SKM-1 (cell line): Measurements from ENCODE around the gene AP1G1.
"Not testable (repeated sequence)": the region's sequence is repeated elsewhere in the genome, so short reads cannot be mapped to it uniquely, and the experiment has no call there.

Experiments
- DNase-seq: peaks from one replicate; lab custom pipeline; 2025; ENCODE audit not compliant: unreplicated experiment; lab: John Stamatoyannopoulos, UW

AP1G1 gene

DNA sequence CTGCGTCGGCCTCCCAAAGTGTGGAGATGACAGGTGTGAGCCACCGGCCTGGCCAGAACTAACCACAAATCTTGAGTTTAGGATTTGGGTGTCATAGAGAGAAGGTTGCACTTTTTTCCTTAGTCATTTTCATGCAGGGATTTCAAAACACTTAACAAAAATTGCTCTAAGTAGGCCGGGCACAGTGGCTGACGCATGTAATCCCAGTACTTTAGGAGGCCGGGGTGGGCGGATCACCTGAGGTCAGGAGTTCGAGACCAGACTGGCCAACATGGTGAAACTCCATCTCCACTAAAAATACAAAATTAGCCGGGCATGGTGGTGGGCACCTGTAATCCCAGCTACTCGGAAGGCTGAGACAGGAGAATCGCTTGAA, 1.5 kb upstream of the AP1G1 start:
- not testable (repeated sequence) for DNase-seq

DNA sequence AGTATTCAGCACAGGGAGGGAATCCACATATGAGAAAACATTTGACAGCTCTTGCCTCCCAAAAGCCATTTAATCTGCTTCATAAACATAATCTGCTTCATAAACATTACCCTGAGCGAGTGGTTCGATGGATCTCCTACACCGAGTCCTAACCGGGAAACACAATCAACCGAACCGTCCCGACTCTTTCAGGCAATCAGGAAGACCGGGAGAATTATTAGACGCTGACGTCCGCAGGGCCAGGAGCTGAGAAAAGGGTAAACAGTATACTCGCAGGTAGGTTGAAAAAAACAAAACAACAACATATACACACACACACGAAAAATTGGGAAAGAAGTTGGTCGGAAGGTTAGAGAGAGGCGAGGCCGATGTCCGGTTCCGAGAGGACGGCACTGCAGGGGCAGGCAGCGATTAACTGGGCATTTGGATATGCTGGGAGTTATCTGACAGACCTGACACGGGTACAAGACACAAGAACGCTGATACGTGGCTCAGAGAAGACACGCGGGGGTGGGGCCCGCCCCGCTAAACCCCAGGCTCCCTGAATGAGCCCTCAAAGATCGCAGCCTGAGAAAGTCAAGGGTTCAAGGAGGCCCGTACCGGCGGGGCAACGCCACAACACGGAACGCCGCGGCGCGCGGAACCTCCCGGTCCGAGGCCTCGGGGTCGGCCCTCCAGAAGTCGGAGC, 585 bp downstream of the AP1G1 start:
- no peak for DNase-seq

DNA sequence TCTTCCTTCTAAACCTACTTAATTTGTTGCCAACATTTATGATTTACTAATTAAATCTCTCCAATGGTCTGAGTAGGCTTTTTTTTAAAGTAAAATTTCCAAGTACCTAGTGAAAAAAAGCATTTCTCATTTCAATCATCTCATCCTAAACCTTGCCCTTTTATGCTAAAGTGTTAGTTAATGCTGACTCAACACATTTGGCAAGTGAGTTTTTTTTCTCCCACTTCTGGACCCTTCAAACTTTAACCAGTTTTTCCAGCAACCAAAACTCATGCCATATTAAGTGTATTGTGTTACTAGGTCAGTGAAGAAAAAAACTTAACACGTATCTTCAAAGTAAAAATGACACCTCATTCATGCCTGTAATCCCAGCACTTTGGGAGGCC, 5.3 kb downstream of the AP1G1 start:
- no peak for DNase-seq

DNA sequence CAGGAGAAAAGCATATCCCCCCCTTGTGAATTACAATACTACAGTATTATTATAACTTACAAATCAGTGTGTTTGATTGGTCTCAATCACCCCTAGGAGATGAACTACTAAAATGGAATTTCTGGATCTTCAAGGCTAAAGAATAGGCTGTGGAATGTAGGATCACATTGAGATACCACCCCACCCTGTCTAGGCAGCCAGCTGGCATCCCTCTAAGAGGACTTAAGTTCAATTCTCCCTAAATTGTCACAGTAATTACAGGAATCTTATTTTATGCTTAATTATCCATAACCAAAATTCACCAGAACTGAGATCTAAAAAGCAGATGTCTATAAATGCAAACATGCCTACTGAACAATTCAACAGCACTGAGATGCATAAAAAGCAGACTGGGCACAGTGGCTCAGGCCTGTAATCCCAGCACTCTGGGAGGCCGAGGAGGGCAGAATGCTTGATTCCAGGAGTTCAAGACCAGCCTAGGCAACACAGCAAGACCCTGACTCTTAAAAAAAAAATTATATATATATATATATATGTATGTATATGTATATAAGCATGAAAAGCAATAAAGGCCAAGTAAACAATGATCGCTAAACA, 12.0 kb downstream of the AP1G1 start:
- DNase-seq, result no peak

DNA sequence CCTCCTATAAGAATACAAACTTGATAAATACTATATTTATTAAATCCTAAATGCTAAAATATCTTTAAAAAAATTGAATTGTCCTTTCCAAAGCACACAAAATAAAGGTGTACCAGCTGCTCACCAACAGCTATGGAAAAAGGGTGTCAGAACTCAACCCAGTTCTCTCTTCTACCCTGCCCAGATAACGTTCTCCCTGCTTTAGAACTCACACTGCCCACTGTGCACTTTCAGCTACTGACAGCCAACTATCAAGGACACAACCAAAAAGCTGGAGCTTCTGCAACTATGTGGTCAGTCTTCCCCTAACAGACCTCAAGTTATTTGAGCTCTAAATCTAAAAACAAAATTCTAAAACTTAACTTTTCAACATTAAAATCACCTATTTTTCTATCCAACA, 13.7 kb downstream of the AP1G1 start:
- no peak for DNase-seq

DNA sequence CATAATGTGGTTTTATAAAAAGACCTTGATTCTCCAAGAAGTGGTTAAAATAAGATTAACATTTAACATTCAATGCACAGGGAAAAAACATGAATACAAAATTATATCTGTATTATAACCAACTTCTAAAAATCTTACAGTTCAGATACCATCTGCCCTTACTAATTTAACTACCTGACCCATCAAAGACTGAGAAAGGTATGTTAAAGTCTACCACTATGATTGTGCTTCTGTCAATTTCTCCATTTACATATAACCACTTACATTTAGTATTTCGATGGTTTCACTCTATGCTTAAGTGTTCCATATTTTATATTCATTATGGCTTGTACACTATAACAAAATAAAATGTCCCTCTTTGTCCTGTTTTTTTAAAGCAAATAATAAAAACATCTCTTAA, 14.6 kb downstream of the AP1G1 start:
- no peak for DNase-seq

DNA sequence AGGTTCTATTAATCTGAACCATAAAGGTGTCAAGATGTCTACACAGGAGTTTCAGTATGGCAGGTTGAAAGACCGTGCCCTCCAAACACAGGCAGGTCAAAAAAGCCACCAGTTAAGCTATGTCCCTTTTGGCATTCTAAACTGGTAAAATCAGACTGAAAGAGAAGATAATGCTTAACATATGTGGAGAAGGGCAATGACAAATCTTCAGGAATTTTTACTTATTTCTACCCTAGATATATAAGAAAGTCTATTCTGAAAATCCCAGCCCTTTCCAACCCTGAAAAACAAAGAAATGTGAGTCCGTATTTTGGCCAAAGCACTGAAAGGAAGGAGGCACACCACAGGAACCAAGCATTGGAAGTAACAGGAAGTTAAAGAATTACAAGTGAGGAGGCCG, 16.5 kb downstream of the AP1G1 start:
- DNase-seq, result no peak

DNA sequence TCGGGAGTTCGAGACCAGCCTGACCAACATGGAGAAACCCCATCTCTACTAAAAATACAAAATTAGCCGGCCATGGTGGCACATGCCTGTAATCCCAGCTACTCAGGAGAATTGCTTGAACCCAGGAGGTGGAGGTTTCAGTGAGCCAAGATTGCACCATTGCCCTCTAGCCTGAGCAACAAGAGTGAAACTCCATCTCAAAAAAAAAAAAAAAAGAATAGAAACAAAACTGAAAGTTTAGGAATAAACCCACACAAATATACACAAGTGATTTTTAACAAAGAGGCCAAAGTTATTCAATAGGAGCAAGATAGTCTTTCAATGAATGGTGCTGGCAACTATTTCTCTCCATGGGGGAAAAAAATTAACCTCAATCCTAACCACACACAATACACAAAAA, 18.3 kb downstream of the AP1G1 start:
- not testable (repeated sequence) for DNase-seq

DNA sequence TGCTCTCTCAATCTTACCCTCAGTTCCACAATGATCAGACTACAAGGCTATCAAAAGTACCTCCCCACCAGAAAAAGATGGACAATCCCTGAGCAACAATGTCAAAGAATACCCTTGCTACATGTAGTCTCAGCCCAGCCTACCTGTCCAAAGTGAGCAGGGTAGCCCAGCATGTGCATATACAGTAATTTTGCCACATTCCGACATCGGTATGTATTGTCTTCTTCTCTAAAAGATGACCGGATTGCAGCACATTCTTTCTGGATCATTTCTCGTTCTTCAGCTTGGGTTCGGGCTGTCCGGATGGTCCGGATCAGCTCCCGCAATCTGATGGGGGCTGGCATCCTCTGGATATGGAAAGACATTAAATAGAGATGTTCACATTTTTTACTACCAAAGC, 19.5 kb downstream of the AP1G1 start:
- no peak for DNase-seq

DNA sequence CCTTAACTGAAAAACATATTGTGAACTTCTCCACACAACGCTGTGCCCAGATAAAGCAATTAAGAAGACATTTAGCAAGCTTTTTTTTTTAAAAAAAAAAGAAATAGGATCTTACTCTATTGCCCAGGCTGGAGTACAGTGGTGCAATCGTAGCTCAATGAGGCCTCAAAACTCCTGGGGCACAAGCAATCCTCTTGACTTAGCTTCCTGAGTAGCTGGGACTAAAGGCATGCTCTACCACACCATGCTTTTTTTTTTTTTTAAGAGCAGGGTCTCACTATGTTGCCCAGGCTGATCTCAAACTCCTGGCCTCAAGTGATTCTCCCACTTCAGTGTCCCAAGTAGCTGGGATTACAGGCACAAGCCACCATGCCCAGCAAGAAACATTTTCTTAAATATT, 20.1 kb downstream of the AP1G1 start:
- DNase-seq, result no peak

DNA sequence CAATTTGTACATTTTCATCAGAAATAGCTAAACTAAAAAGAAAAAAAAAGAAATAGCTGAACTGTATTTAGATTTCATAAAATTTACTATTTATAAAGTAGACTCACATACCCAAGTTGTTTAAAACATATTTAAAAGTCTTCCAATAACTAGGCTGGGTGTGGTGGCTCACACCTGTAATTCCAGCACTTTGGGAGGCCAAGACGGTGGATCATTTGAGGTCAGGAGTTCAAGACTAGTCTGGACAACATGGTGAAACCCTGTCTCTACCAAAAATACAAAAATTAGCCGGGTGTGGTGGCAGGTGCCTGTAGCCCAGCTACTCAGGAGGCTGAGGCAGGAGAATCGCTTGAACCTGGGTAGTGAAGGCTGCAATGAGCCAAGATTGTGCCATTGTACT, 23.5 kb downstream of the AP1G1 start:
- not testable (repeated sequence) for DNase-seq

DNA sequence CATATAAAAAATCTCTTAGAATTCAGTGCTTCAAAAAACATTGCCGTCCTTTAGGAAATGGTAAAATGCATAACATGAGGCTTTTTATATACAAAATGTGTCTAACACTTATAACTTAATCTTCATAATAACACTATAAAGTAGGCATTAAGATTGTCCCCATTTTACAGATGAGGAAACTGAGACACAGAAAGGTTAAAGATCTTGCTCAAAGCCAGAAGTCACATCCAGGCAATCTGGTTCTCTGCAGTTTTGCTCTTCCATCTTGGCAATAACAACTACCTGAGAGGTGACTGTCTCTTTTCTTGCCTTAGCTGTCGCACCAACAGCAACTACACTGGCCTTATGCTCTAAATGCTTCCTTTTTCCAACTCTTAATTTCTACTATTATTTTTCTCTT, 24.5 kb downstream of the AP1G1 start:
- DNase-seq, result no peak

DNA sequence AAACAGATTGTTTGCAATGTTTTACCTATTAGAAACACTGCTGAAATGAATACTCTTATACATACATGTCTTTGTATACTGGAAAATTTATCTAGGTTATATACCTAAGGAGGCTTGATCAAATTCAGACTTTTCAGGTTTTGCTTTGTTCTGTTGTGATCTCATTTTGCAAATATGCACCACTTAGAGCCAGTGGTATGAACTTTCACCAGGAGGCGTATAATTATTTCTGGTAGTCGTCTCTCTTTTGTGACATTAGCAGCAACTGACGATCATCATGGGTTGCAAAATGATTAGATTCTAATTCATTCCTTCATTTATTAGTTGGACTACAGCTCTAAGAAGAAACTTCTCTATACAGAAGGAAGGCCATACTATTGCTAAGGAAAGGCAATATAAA, 26.9 kb downstream of the AP1G1 start:
- no peak for DNase-seq

DNA sequence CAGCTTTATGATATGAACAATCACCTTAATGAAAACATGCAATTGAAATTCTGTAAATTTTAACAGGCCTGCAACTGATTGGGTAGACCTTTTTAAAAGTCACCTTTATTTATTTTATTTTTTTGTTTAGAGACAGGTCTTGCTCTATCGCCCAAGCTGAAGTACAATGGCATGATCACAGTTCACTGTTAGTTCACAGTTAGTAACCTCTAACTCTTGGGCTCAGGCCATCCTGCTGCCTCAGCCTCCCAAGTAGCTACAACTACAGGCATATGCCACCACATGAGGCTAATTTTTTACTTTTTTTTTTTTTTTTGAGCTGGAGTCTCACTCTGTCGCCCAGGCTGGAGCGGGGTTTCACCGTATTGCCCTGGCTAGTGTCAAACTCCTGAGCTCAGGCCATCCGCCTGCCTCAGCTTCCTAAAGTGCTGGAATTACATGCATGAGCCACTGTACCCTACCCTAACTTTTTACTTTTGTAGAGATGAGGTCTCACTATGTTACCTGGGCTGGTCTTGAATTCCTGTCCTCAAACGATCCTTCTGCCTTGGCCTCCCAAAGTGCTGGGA, 28.0 kb downstream of the AP1G1 start:
- DNase-seq, result no peak

DNA sequence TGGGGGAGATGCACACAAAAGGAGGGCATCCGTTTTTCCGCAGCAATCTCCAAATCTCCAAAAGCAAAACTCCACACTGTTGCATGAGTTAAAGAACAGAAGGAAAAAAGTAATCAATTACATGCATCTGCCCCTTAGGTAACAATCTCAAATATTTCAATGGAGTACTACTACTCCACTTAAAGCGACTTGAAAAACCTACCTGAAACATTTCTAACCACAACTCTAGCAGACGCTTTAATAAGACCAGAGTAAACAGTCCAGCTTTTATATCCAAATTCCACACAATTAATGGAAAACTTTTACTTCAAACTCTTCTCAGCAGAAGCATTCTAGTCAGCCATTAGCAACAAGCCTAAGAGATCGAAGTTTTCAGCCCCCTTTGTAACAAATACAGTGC, 29.9 kb downstream of the AP1G1 start:
- DNase-seq, result no peak

DNA sequence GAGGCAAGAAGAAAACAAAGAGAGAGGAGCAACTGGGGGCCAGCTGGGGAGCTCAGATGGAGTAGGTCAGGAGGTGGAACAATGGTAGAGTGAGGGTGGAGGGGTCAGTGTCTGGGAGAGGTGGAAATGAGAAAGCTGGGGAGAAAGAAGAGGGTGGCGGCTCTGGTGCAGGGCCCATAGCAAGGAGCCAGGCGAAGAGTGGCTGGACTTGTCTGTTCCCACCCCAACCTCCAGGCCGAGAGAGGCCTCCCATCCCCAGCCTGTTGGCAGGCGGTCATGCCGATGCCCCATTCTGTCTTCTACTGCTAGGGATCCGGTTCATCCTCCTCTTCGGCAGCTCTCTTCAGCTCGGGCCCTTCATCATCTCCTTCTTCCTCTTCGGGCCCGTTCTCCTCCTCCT, 31.3 kb downstream of the AP1G1 start:
- DNase-seq, result no peak

DNA sequence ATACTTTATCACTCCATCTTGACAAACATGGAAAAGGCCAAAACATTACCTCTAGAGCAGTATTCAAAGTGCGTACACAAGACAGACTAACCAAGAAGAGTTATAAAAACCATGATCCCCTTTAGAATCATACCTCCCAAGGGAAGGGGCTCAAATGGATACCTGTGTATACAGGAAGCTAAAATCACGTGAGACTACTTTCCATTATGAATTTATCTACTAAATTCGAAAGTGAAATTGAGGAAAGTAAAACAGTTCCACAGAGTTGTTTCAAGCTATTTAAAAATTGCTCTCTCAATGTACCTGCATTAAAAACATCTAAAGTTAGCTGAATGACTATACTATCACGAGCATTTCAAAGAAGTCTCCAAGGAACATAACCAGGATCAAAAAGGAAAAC, 32.7 kb downstream of the AP1G1 start:
- DNase-seq, result no peak

DNA sequence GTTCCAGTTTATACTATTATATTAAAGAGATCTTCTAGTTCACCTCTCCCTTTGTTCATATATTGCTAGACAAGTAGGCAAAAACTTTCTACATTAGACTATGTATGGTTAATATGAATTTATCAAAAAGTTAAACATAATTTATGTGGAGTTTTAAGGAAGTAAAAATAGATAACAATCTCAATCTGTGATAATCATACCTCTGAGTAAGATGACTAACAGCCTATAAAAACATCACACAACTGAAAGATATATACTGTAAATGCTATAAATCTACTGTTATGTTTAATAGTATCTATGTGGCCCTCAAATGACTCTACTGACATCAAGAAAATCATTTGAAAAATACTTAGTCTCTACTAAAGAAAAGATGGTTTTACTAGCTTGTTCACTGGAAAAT, 37.1 kb downstream of the AP1G1 start:
- DNase-seq, result no peak

DNA sequence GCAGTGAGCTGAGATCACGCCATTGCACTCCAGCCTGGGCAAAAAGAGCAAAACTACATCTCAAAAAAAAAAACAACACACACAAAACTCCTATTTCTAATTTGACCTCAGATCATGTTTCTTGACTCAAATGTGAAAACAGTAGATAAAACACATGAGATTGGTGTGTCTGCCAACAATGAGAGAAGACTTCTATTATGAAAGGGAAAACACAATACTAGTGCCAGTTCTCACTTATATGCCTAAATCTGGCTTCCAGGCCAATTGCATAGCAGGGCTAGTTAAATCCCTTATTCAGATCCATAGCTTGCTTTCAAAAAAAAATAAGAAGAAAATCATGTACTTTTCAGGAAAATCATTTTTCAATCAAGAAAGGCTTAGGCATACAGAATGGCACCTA, 39.4 kb downstream of the AP1G1 start:
- DNase-seq, result no peak

DNA sequence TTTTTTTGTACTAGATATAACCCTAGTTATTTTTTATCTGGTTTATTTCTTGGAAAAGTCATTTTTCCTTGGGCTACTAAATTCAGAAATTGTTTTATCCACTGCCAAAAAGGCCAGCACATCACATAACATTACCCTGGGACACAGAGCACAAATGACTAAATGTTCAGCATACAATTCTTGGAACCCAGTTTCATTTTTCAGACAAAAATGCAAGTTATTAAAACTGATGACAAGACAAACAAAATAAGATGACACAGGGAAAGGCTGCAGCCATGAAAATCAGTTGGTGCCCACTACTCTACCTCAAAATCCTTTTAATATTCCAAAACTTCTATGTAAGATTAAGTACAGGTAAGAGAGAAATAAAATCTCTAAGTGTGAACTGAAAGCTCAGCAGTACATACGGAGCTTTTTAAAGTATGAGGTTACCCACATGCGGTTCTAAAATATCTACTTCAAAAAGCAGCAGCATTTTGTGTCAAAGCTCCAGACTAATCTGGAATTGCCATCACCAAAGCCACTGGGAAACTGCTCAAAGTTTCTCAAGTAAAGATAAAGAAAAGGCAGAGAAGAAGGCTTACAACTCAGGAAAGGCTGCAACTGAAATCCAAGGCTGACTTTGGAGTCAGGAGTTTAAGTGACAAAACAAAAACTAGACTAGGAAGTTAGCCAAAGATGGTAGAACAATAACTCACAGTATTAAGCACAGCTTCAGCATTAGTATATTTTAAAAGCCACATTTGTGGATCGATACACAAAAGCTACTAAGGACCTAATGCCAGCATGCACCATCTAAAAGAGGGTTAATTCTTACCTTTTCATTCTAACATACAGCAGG, 41.4 kb downstream of the AP1G1 start:
- DNase-seq, result no peak

DNA sequence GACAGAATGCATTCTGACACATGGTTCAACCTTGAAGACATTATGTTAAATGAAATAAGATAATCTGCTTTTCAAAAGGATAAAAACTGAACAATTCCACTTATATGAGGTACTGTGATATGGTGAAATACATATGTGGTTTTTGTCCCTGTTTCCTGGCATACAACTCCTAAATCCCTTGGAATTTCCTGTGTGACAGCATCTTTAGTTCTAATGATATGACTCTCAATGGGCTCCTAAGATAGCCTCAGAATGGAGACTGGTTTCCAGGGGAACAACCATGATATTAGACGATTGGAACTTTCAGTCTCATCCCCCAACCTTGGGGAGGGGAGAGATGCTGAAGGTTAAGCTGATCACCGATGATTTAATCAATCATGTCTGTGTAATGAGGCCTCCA, 46.4 kb downstream of the AP1G1 start:
- no peak for DNase-seq

DNA sequence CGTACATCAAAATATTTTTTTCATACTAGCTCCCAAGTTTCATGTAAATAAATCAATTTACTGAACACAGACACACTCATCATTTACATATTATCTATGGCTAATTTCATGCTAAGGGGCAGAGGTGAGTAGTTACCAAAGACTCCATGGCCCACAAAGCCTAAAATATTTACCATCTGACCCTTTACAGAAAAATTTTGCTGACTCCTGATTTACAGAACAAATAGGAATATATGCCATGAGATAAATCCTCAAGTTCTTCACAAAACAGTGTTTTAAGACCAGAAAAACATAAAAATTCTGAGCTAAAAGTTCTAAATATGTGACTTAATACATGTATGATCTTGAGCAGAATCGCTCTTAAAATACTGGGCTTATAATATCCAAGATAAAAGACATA, 47.5 kb downstream of the AP1G1 start:
- DNase-seq, result no peak
